GM12865 (cell line): ENCODE data around the gene KRTAP2-2.
"Not testable (repeated sequence)": the region's sequence is repeated elsewhere in the genome, so short reads cannot be mapped to it uniquely, and the experiment has no call there.

Experiments
- DNase-seq: peaks from one replicate; pipeline ENCODE4 v3.0.0; 2010; ENCODE audit warnings: low read depth
- H3K4me3 ChIP-seq: 2 replicates; pipeline ENCODE4 v1.5.1; 2011; ENCODE audit warnings: mild to moderate bottlenecking, low read depth, low read length, control low read depth
- TF ChIP-seq, protein P1 (sequence below): IDR thresholded peaks from 2 replicates; pipeline ENCODE4 v1.5.1; 2011; ENCODE audit warnings: low read length, control low read depth, low read depth, inconsistent platforms; ENCODE audit not compliant: insufficient read depth; ENCODE audit errors: missing control alignments

The KRTAP2-2 gene

GRCh38 chr17:41042953-41043352, 12.1 kb downstream of the KRTAP2-2 start:
- no peak overlapping the region for H3K4me3 ChIP-seq
- TF ChIP-seq, protein P1, sequence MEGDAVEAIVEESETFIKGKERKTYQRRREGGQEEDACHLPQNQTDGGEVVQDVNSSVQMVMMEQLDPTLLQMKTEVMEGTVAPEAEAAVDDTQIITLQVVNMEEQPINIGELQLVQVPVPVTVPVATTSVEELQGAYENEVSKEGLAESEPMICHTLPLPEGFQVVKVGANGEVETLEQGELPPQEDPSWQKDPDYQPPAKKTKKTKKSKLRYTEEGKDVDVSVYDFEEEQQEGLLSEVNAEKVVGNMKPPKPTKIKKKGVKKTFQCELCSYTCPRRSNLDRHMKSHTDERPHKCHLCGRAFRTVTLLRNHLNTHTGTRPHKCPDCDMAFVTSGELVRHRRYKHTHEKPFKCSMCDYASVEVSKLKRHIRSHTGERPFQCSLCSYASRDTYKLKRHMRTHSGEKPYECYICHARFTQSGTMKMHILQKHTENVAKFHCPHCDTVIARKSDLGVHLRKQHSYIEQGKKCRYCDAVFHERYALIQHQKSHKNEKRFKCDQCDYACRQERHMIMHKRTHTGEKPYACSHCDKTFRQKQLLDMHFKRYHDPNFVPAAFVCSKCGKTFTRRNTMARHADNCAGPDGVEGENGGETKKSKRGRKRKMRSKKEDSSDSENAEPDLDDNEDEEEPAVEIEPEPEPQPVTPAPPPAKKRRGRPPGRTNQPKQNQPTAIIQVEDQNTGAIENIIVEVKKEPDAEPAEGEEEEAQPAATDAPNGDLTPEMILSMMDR, result no peak
- DNase-seq, result no peak

- not testable (repeated sequence) for DNase-seq, H3K4me3 ChIP-seq
Observed at GRCh38 chr17:41040783-41041571, 14.1 kb downstream of the KRTAP2-2 start, which contains the start of gene KRTAP1-1. Gene KRTAP1-1 (minus strand): TSS chr17:41041450. CDS start chr17:41041397, 53 bp downstream.

DNA sequence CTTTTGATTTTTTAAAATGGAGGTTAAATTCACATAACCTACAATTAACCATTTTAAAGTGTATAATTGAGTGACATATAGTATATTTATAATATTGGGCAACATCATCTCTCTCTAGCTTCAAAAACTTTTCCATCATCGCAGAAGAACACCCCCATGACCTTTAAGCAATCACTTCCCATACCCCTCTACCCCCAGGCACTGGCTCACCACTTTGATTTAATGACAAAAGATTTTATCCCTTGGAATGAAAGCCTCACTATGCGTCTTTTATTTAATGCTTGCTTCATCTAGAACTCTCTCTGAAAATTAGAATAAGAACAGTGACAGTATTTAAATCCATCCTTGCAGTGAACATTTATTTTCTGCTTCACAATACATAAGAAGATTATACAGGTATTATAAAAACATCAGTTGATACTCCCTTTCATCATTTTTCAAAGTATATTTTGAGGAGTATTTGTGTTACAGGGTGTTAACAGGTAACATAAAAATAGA, 17.1 kb downstream of the KRTAP2-2 start:
- no peak overlapping the region for H3K4me3 ChIP-seq
- no peak for DNase-seq
- TF ChIP-seq, protein P1, result no peak

DNA sequence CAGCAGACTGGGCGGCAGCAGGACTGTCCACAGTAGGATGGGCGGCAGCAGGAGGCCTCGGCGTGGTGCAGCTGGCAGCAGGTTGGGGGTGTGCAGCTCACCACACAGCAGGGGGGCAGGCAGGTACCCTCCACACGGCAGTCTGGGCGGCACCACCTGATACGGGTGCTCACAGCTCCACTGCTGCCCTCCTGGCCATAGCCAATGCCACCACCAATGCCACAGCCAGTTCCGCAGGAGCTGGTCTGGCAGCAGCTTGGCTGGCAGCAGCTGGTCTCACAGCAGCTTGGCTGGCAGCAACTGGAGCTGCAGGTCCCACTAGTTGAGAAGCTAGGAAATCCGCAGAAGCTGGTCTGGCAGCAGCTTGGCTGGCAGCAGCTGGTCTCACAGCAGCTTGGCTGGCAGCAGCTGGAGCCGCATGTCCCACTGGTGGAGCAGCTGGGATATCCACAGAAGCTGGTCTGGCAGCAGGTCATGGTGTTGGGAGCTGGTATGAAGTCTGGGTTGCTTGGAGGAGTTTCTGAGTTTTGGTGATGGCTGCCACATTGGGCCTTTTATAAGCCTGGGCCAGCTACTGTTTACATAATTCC, 20.6 kb downstream of the KRTAP2-2 start, which contains the start of gene KRTAP1-3:
TSS of gene KRTAP1-3 (minus strand) at position 529 of the 590 bp plus-strand sequence. CDS start at position 476, 53 bp downstream.
- DNase-seq, H3K4me3 ChIP-seq: not testable (repeated sequence)

DNA sequence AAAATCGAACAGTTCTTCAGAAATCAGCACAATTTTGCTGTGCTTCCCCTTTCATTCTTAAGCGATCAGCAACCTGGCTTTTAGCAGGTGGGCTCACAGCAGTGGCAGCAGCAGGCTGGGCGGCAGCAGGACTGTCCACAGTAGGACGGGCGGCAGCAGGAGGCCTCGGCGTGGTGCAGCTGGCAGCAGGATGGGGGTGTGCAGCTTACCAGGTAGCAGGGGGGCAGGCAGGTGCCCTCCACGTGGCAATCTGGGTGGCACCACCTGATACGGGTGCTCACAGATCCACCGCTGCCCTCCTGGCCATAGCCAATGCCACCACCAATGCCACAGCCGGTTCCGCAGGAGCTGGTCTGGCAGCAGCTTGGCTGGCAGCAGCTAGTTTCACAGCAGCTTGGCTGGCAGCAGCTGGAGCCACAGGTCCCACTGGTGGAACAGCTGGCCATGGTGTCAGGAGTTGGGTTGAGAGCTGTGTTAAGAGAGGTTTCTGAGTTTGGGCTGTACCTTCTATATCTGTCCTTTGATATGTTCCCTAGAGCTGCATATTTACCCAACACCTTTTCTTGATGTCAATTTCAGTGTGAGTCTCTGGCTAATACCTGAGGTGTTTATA, 25.3 kb downstream of the KRTAP2-2 start, which contains the start of gene KRTAP1-4:
TSS of gene KRTAP1-4 (minus strand) at position 563 of the 613 bp plus-strand sequence. CDS start at position 446, 117 bp downstream.
- TF ChIP-seq, protein P1, result no peak
- DNase-seq, result no peak
- H3K4me3 ChIP-seq, result no peak within 1 kb of the TSS

- TF ChIP-seq, protein P1, result no peak
- no peak for DNase-seq
- no peak within 1 kb of the TSS for H3K4me3 ChIP-seq
Observed at GRCh38 chr17:41026715-41027471, 28.1 kb downstream of the KRTAP2-2 start, which contains the start of gene KRTAP1-5. Gene KRTAP1-5 (minus strand): TSS chr17:41027208. CDS start chr17:41027155, 53 bp downstream.

DNA sequence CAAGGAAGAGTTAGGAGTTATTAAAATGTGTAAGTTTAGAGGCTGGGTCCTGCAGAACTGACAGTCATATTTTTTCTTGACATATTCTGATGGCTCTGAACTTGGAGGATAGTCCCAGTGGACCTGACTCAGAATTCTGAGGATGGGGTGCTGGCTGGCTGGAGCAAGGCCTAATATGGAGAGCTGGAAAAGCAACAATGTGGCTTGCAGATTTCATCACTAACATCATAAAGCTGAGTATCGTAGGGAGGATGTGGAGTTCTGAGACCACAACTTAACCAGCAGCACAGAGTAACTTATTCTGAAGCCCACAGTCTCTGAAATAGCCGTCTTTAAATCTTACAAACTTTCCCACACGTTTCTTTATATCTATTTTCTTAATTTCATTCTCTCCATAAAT, 30.3 kb downstream of the KRTAP2-2 start:
- DNase-seq, result no peak
- H3K4me3 ChIP-seq, result no peak overlapping the region
- TF ChIP-seq, protein P1, result no peak
